HG03457 (cell line): ENCODE data around the gene CADM1.

Experiments
- ATAC-seq: cut with Tn5 transposase; IDR thresholded peaks from one replicate; pipeline ENCODE4 v1.9.1; 2021; ENCODE audit warnings: moderate number of reproducible peaks; ENCODE audit not compliant: unreplicated experiment

The CADM1 gene

DNA sequence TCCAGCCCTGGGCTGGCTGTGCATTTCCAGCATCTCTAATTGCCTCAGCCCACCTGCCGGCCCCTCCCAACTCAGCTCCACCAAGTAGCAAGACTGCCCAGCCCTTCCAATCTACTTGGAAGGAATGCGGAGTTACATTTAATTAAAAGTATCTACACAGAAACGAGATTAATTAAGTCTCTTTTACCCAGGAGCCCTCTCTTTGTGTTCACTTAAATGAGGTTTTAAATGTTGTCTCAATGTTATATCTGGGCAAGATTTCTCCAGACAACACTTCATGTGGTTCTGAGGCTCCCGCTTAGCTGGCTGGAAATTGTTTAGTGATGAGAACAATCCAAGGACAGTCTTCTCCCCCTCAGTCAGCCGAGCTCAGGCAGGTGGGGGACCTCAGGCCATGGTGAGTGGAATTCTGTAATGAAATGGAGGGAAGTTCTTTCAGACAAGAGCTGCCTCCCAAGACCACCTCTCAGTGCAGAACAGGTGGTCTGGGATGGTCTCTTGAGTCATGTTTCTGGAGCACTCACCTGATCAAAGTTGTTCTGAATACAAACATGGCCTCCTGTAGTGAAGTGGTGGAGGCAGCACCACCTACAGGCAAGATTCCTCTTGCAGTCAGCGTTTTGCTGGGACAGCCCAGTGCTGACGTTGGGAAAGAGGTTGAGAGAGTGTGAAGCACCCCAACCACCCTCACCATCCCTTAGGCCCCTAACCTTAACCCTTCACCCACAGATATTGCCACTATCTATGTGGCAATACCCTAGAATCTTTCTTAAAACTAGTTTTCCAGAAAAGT is 371.6 kb downstream of the CADM1 start:
- no peak for ATAC-seq

DNA sequence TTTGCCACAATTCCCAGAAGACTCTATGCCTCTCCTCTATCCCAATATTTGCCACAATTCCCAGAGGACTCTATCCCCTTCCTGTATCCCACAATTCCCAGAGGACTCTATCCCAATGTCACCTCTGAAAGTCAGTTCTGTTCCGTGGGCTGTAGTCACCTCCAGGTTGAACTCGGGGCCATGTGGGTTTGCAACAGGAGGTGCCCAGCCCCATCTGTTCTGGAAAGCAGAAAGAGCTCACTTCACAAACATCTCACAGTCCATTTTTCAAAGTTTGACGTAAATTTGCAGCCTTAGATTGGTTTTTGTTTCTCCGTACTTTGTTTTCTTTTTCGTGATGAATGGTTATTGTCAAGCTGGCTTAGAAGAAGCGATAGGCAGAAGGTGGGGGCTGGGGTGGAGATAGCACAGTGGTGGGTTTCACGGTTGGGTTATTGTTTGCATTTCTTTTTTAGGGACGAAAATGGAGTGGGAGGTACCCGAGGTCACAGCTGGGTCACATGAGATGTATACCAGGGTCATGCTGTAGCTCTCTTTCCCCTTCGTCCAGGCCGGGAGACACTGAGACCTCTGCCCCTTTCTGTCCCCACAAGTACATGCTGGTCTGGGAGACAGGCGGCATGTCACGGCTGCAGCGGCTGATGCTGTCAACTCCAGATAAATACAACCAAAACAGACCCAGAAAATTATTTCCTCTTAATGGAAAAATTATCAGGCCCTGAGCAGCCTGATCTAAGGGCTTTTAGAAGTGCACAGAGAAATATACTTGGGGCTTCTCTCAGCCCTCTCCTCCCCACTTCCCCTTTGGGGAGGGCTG is 374.5 kb downstream of the CADM1 start:
- ATAC-seq: no peak

DNA sequence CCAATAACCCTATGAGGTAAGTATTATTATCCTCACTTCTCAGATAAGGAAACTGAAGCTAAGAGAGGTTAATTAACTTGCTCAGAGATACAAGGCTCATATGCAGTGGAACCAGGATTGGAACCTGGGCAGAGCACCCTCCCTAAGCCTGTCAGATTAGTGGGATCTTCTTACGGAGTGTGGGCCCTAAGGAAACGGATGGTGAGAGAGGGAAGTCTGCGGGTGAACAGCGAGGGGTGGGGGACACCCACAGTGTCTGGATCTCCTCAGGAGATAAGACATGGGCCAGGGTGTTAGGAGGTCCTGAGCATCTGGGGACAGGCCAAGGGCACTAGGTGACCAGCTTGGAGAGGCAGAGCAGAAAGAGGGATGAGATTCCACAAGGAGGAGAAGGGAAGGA is 376.0 kb downstream of the CADM1 start:
- ATAC-seq: no peak

- no peak for ATAC-seq
Measured at GRCh38 chr11:115127790-115128189, 376.4 kb downstream of the CADM1 start.

DNA sequence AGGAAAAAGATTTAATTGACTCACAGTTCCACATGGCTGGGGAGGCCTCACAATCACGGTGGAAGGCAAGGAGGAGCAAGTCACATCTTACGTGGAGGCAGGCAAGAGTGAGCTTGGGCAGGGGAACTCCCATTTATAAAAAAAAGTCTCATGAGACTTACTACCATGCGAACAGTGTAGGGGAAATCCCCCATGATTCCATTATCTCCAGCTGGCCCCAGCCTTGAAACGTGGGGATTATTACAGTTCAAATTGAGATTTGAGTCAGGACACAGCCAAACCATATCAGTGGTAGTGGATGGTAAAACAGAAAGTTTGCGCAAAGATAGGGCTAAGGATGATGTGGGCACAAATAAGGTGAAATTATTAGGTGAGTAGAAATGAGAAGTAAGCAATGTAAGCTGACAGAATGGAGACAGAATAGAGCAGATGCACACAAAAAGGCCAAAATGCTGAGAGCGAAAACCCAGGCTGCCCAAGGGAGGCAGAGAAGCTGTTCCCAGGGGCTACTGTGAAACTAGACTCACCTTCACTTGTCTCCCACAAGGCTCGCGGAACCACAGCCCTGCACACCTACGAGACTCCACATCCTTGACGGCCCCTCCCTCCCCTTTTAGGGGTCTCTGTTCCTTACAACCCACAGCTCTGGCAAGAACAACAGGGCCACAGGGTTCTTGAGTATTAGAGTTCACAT is 377.6 kb downstream of the CADM1 start:
- ATAC-seq: peak; percentile 81

DNA sequence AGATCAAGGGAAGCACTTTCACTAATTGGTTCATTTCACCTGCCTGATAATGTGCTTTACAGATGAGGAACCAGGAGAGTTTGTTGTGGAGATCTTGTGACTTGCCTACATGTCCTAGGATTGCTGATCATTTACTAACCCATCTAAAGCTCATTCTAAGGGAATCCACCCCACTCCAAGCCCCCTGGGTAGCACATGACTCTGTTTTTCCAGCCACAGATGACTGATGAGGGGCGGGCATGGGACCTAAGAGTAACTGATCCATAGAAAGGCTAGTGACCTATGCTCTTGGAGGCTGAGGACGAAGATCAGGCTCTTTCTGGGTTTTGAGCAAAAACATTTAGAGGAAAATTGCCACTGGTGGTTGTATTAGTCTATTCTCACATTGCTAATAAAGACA is 378.1 kb downstream of the CADM1 start:
- ATAC-seq: peak; percentile 35

DNA sequence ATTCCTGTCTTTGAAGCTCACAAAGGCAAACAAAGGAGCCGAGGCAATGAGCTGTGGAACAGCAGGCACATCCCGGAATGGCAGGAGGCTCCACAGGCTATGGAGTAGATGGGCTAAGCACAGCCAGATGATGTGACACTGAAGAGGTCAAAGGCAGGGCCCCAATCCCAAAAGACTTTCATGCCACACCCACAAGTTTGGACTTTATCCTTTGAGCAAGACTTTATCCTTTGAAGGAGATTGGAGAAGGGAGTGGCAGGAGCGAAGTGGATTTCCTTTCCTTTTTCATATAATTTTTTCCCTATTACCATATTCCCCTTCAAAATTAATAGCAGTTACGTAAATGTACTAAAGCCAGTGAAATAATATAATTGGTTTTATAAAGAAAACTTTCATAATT is 379.4 kb downstream of the CADM1 start:
- no peak for ATAC-seq

GRCh38 chr11:115123641-115124040 is 380.6 kb downstream of the CADM1 start:
- ATAC-seq: no peak

DNA sequence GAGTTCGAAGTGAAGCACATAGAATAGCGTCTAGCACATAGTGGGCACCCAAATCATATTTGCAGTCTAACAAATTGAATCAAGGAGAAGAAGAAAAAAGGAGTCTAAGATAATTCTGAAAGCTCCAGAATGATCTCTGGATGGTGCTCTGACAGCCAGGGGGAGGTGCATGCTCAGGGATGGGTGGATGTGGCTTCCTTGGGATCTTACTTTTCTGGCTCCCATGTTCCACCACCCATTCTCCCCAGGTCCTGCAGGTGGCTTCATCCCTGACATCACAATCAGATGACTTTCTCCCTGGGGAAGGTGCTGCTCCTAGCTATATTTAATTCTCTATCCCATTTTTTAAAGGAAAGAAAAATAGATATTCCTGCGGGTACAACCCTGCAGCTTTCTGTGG is 381.9 kb downstream of the CADM1 start:
- no peak for ATAC-seq
